Tongue (tissue), 2 donors: Measurements from ENCODE around the gene DAAM1. TPM values are rescaled to one million over a fixed set of nuclear protein-coding genes. Genes with fewer than 3 reads are reported as not detected.
A peak's percentile ranks its signal among the peaks of the same experiment; 100 is the strongest.

ENCODE experiments used
- DNase-seq: peaks from one replicate; pipeline ENCODE4 v3.0.0-alpha.2; 2015
- total RNA-seq: library from RNA; depleted of rRNA; stranded (reverse); fragments of >200 nt; gene quantifications from one replicate; pipeline ENCODE4 v1.2.3, GENCODE V29; 2014

Gene DAAM1
- total RNA-seq, 1 donor from 2014 or later, result 84.7 TPM

GRCh38 chr14:59224341-59224740, 35.9 kb downstream of the DAAM1 start:
- DNase-seq, result no peak

GRCh38 chr14:59225281-59225680, 36.8 kb downstream of the DAAM1 start:
- DNase-seq, result no peak

- peak; percentile 42 for DNase-seq
Measured at GRCh38 chr14:59228421-59228820, 40.0 kb downstream of the DAAM1 start.

GRCh38 chr14:59229653-59230406, 41.4 kb downstream of the DAAM1 start:
- DNase-seq, result no peak

GRCh38 chr14:59236195-59236594, 47.7 kb downstream of the DAAM1 start:
- no peak for DNase-seq

- no peak for DNase-seq
Measured at GRCh38 chr14:59238216-59238615, 49.7 kb downstream of the DAAM1 start.

GRCh38 chr14:59239022-59239421, 50.6 kb downstream of the DAAM1 start:
- no peak for DNase-seq

GRCh38 chr14:59240356-59240755, 51.9 kb downstream of the DAAM1 start:
- DNase-seq, result no peak

GRCh38 chr14:59241121-59241520, 52.7 kb downstream of the DAAM1 start:
- DNase-seq, result peak; percentile 27

GRCh38 chr14:59243174-59243573, 54.7 kb downstream of the DAAM1 start:
- DNase-seq, result no peak

- peak; percentile 29 for DNase-seq
Measured at GRCh38 chr14:59244581-59244980, 56.1 kb downstream of the DAAM1 start.

- DNase-seq, result no peak
Measured at GRCh38 chr14:59245809-59246295, 57.4 kb downstream of the DAAM1 start.

GRCh38 chr14:59246566-59246965, 58.1 kb downstream of the DAAM1 start:
- no peak for DNase-seq

- DNase-seq, result no peak
Measured at GRCh38 chr14:59247801-59248584, 59.5 kb downstream of the DAAM1 start.

GRCh38 chr14:59249029-59249428, 60.6 kb downstream of the DAAM1 start:
- DNase-seq, result no peak

GRCh38 chr14:59251811-59252771, 63.6 kb downstream of the DAAM1 start:
- DNase-seq, result no peak

- no peak for DNase-seq
Measured at GRCh38 chr14:59252772-59253500, 64.5 kb downstream of the DAAM1 start.

- DNase-seq, result no peak
Measured at GRCh38 chr14:59253527-59253926, 65.1 kb downstream of the DAAM1 start.

- peak; percentile 89 for DNase-seq
Measured at GRCh38 chr14:59254146-59254910, 65.9 kb downstream of the DAAM1 start.

- peak; percentile 31 for DNase-seq
Measured at GRCh38 chr14:59254911-59255545, 66.6 kb downstream of the DAAM1 start.
